HEK293 (cell line): ENCODE results near the gene CPNE8.

Experiments
- CTCF ChIA-PET: fragments of 350-600 bp; formaldehyde crosslinking; extraction: SDS; loops from one replicate; lab custom pipeline; 2021; ENCODE audit warnings: antibody characterized with exemption; lab: Yijun Ruan, JAX
- POLR2A ChIA-PET: fragments of 300-600 bp; formaldehyde crosslinking; extraction: SDS; loops from one replicate; lab custom pipeline; 2020; ENCODE audit warnings: antibody characterized with exemption, inconsistent platforms; lab: Yijun Ruan, JAX
- H3K27ac ChIP-seq: fragments of 200-500 bp; sonication (Bioruptor generic); 2 replicates; pipeline ENCODE4 v1.5.1; 2014; ENCODE audit warnings: low read depth, low read length, control low read depth, inconsistent platforms; ENCODE audit errors: extremely low read depth
- H3K36me3 ChIP-seq, 2 experiments: fragments of 200-500 bp in 1 of 2; sonication (Bioruptor generic) in 1 of 2; 1 replicate in 1 of 2; 2 replicates in 1 of 2; pipeline ENCODE4 v1.5.1; 2014 to 2017; ENCODE audit warnings: inconsistent platforms in 2 of 2, low read length in 2 of 2; ENCODE audit not compliant: control insufficient read depth in 2 of 2, insufficient read depth in 1 of 2
- H3K4me1 ChIP-seq: fragments of 200-500 bp; sonication (Bioruptor generic); 2 replicates; pipeline ENCODE4 v1.5.1; 2014; ENCODE audit warnings: mild to moderate bottlenecking, low read length, inconsistent platforms; ENCODE audit not compliant: control insufficient read depth, insufficient read depth
- H3K4me3 ChIP-seq: 2 replicates; pipeline ENCODE4 v1.5.1; 2011; ENCODE audit warnings: low read depth, mild to moderate bottlenecking, control low read depth, low read length, moderate library complexity
- H3K9me3 ChIP-seq: fragments of 200-500 bp; sonication (Bioruptor generic); 2 replicates; pipeline ENCODE4 v1.5.1; 2014; ENCODE audit warnings: low read depth, low read length, inconsistent platforms; ENCODE audit not compliant: control insufficient read depth, insufficient read depth
- BCL6B ChIP-seq: fragments of 450-650 bp; formaldehyde crosslinking; IDR thresholded peaks from 2 replicates; pipeline ENCODE4 v1.5.1; 2017; ENCODE audit warnings: missing biosample characterization, missing genetic modification characterization
- HOXA7 ChIP-seq: sonication (generic); formaldehyde crosslinking; IDR thresholded peaks from 2 replicates; pipeline ENCODE4 v1.8.1; 2022; ENCODE audit warnings: missing genetic modification reagents, borderline replicate concordance
- IKZF3 ChIP-seq: fragments of 450-650 bp; IDR thresholded peaks from 2 replicates; pipeline ENCODE4 v1.5.0; 2018; ENCODE audit warnings: missing biosample characterization, mild to moderate bottlenecking, missing genetic modification characterization, moderate library complexity
- OSR2 ChIP-seq: fragments of 450-650 bp; formaldehyde crosslinking; IDR thresholded peaks from 2 replicates; pipeline ENCODE4 v1.5.1; 2016; ENCODE audit warnings: missing biosample characterization, missing genetic modification characterization
- PRDM2 ChIP-seq: fragments of 450-650 bp; formaldehyde crosslinking; IDR thresholded peaks from 2 replicates; pipeline ENCODE4 v1.5.1; 2016; ENCODE audit warnings: missing biosample characterization, missing genetic modification characterization, borderline replicate concordance
- REST ChIP-seq: fragments of 450-650 bp; formaldehyde crosslinking; IDR thresholded peaks from 2 replicates; pipeline ENCODE4 v1.5.1; 2016; ENCODE audit warnings: missing biosample characterization, missing genetic modification characterization
- YY2 ChIP-seq: fragments of 450-650 bp; formaldehyde crosslinking; IDR thresholded peaks from 2 replicates; pipeline ENCODE4 v1.5.1; 2016; ENCODE audit warnings: missing biosample characterization, missing genetic modification characterization
- ZBTB21 ChIP-seq: fragments of 450-650 bp; formaldehyde crosslinking; IDR thresholded peaks from 2 replicates; pipeline ENCODE4 v1.5.1; 2017; ENCODE audit warnings: missing biosample characterization, missing genetic modification characterization
- ZBTB49 ChIP-seq: fragments of 450-650 bp; formaldehyde crosslinking; IDR thresholded peaks from 2 replicates; pipeline ENCODE4 v1.5.1; 2016; ENCODE audit warnings: missing biosample characterization, missing genetic modification characterization, low read depth
- ZBTB7A ChIP-seq: fragments of 450-650 bp; formaldehyde crosslinking; IDR thresholded peaks from 2 replicates; pipeline ENCODE4 v1.5.1; 2016; ENCODE audit warnings: low read depth, missing biosample characterization, missing genetic modification characterization
- ZNF10 ChIP-seq: fragments of 450-650 bp; formaldehyde crosslinking; IDR thresholded peaks from 2 replicates; pipeline ENCODE4 v1.5.1; 2017; ENCODE audit warnings: missing biosample characterization, missing genetic modification characterization
- ZNF155 ChIP-seq: fragments of 450-650 bp; formaldehyde crosslinking; IDR thresholded peaks from 2 replicates; pipeline ENCODE4 v1.5.1; 2016; ENCODE audit warnings: missing biosample characterization, missing genetic modification characterization
- ZNF169 ChIP-seq: fragments of 450-650 bp; formaldehyde crosslinking; IDR thresholded peaks from 2 replicates; pipeline ENCODE4 v1.5.1; 2016; ENCODE audit warnings: missing biosample characterization, missing genetic modification characterization
- ZNF2 ChIP-seq: fragments of 450-650 bp; formaldehyde crosslinking; IDR thresholded peaks from 2 replicates; pipeline ENCODE4 v1.5.1; 2016; ENCODE audit warnings: missing biosample characterization, missing genetic modification characterization
- ZNF266 ChIP-seq: fragments of 450-650 bp; formaldehyde crosslinking; IDR thresholded peaks from 2 replicates; pipeline ENCODE4 v1.5.1; 2016; ENCODE audit warnings: missing biosample characterization, missing genetic modification characterization, low read depth
- ZNF341 ChIP-seq: fragments of 450-650 bp; formaldehyde crosslinking; IDR thresholded peaks from 2 replicates; pipeline ENCODE4; 2016; ENCODE audit warnings: low read depth, missing biosample characterization, missing genetic modification characterization
- ZNF37A ChIP-seq: fragments of 450-650 bp; IDR thresholded peaks from 2 replicates; pipeline ENCODE4 v1.5.1; 2018; ENCODE audit warnings: missing biosample characterization, missing genetic modification characterization
- ZNF473 ChIP-seq: fragments of 450-650 bp; formaldehyde crosslinking; IDR thresholded peaks from 2 replicates; pipeline ENCODE4 v1.5.1; 2017; ENCODE audit warnings: missing biosample characterization, missing genetic modification characterization
- ZNF621 ChIP-seq: fragments of 450-650 bp; formaldehyde crosslinking; IDR thresholded peaks from 2 replicates; pipeline ENCODE4 v1.5.1; 2017; ENCODE audit warnings: missing biosample characterization, missing genetic modification characterization
- ZNF660 ChIP-seq: fragments of 450-650 bp; IDR thresholded peaks from 2 replicates; pipeline ENCODE4 v1.5.1; 2018; ENCODE audit warnings: missing biosample characterization, mild to moderate bottlenecking, missing genetic modification characterization
- ZNF837 ChIP-seq: fragments of 450-650 bp; formaldehyde crosslinking; IDR thresholded peaks from 2 replicates; pipeline ENCODE4 v1.5.1; 2016; ENCODE audit warnings: missing biosample characterization, missing genetic modification characterization

Gene CPNE8

GRCh38 chr12:38783304-38783703 is 122.1 kb downstream of the CPNE8 start:
- ChIA-PET CTCF (no interaction called here), POLR2A (no interaction called here)
- Histone ChIP-seq H3K4me1 (no peaks in the 10 kb centered on the region), H3K9me3 (no peaks in the 10 kb centered on the region), H3K36me3 (no peaks in the 10 kb centered on the region), H3K27ac (no peak overlapping the region), H3K4me3 (no peak overlapping the region)
- TF ChIP-seq OSR2 (tag by site-specific recombination) (no peak), ZNF473 (tag by site-specific recombination) (no peak), PRDM2 (tag by site-specific recombination) (no peak), ZNF2 (tag by site-specific recombination) (no peak), ZNF837 (tag by site-specific recombination) (no peak), HOXA7 (CRISPR knock-in tag) (no peak), ZNF169 (tag by site-specific recombination) (no peak), ZNF266 (tag by site-specific recombination) (no peak), ZBTB49 (tag by site-specific recombination) (no peak), ZBTB21 (no peak), REST (tag by site-specific recombination) (no peak)

- Histone ChIP-seq H3K9me3 (no peaks in the 10 kb centered on the region), H3K27ac (no peak overlapping the region), H3K4me3 (no peak overlapping the region), H3K4me1 (no peaks in the 10 kb centered on the region), H3K36me3 (no peaks in the 10 kb centered on the region)
- ChIA-PET POLR2A (no interaction called here), CTCF (interaction anchor here (0.6 kb wide), 1 partner anchor 1678 kb away, joined by 3 read pairs; no protein-coding TSS in a partner anchor)
- TF ChIP-seq ZNF341 (tag by site-specific recombination), result no peak
- no peak for TF ChIP-seq YY2 (tag by site-specific recombination)
- no peak for TF ChIP-seq HOXA7 (CRISPR knock-in tag)
- TF ChIP-seq ZNF2 (tag by site-specific recombination), result no peak
- no peak for TF ChIP-seq ZNF37A (tag by site-specific recombination)
- TF ChIP-seq ZBTB7A (tag by site-specific recombination), result no peak
- TF ChIP-seq ZNF266 (tag by site-specific recombination), result no peak
- TF ChIP-seq BCL6B (tag by site-specific recombination), result no peak
- TF ChIP-seq ZNF155 (tag by site-specific recombination), result no peak
- TF ChIP-seq ZNF621 (tag by site-specific recombination), result no peak
- TF ChIP-seq ZNF660 (tag by site-specific recombination), result no peak
- no peak for TF ChIP-seq ZNF10 (tag by site-specific recombination)
- TF ChIP-seq IKZF3 (tag by site-specific recombination), result no peak
Measured at GRCh38 chr12:38782359-38782758, 123.0 kb downstream of the CPNE8 start.
